K562 treated with DMSO at 1 percent for 24 hours (cell line): Measurements from ENCODE around the gene CDC37. TPM values are rescaled to one million over a fixed set of nuclear protein-coding genes. Genes with fewer than 3 reads are reported as not detected.

ENCODE experiments used
- total RNA-seq: library from RNA; unstranded; fragments of 300-600 nt; gene quantifications from 2 replicates; pipeline ENCODE4 v1.2.3, GENCODE V29; 2022; ENCODE audit warnings: low read depth; ENCODE audit not compliant: insufficient read depth

CDC37 gene
- 291 and 297 TPM in 2 replicates for total RNA-seq

GRCh38 chr19:10403137-10404021 is at the start of gene CDC37:
Gene CDC37 (minus strand): TSS chr19:10403542. CDS start chr19:10403479, 63 bp downstream.

GRCh38 chr19:10420444-10421239 is 17.3 kb upstream of the CDC37 start, which contains the start of gene PDE4A:
Gene PDE4A (plus strand): TSS chr19:10420538. CDS start chr19:10420765, 227 bp downstream.

GRCh38 chr19:10380313-10381102 is 22.8 kb downstream of the CDC37 start, which contains the start of gene TYK2:
Gene TYK2 (minus strand): TSS chr19:10380572. CDS start chr19:10378406, 2,166 bp downstream.

Other genes starting within 250 kb of the CDC37 start
- 170 and 174 TPM in 2 replicates for gene DNMT1, start 208.6 kb downstream of the CDC37 start, total RNA-seq
- 2.0 and 2.9 TPM in 2 replicates for gene S1PR2, start 172.2 kb downstream of the CDC37 start, total RNA-seq
- gene MRPL4, start 151.3 kb downstream of the CDC37 start, total RNA-seq: 140 and 159 TPM in 2 replicates
- gene ICAM1, start 132.4 kb downstream of the CDC37 start, total RNA-seq: 174 and 177 TPM in 2 replicates
- 107 and 108 TPM in 2 replicates for gene ICAM4, start 116.6 kb downstream of the CDC37 start, total RNA-seq
- gene ICAM5, start 113.6 kb downstream of the CDC37 start, total RNA-seq: 28.4 and 31.1 TPM in 2 replicates
- gene ZGLP1, start 93.7 kb downstream of the CDC37 start, total RNA-seq: 5.2 and 5.9 TPM in 2 replicates
- 44.7 and 46.0 TPM in 2 replicates for gene FDX2, start 87.5 kb downstream of the CDC37 start, total RNA-seq
- 86.7 and 87.5 TPM in 2 replicates for gene RAVER1, start 70.0 kb downstream of the CDC37 start, total RNA-seq
- 7.8 and 11.4 TPM in 2 replicates for gene ICAM3, start 63.9 kb downstream of the CDC37 start, total RNA-seq
- gene TYK2, start 23.0 kb downstream of the CDC37 start, total RNA-seq: 147 and 169 TPM in 2 replicates
- 18.6 and 20.1 TPM in 2 replicates for gene PDE4A, start 17.0 kb upstream of the CDC37 start, total RNA-seq
- 94.3 and 110 TPM in 2 replicates for gene KEAP1, start 99.8 kb upstream of the CDC37 start, total RNA-seq
- gene S1PR5, start 113.9 kb upstream of the CDC37 start, total RNA-seq: 0.29 and 0.52 TPM in 2 replicates
- 75.1 and 87.3 TPM in 2 replicates for gene ATG4D, start 140.4 kb upstream of the CDC37 start, total RNA-seq
- gene KRI1, start 162.5 kb upstream of the CDC37 start, total RNA-seq: 34.0 and 37.5 TPM in 2 replicates
- 44.8 and 45.6 TPM in 2 replicates for gene CDKN2D, start 165.4 kb upstream of the CDC37 start, total RNA-seq
- gene AP1M2, start 183.8 kb upstream of the CDC37 start, total RNA-seq: 0.61 TPM in 1 of 2 replicates, not detected in the other
- 38.4 and 39.9 TPM in 2 replicates for gene SLC44A2, start 222.0 kb upstream of the CDC37 start, total RNA-seq